GM19238 (cell line): ENCODE measurements around the gene PAPOLG.
"Not testable (repeated sequence)": the region's sequence is repeated elsewhere in the genome, so short reads cannot be mapped to it uniquely, and the experiment has no call there.

Source experiments
- DNase-seq: peaks from one replicate; pipeline ENCODE4 v3.0.0; 2011; ENCODE audit warnings: low spot score; ENCODE audit not compliant: insufficient read length

The PAPOLG gene

GRCh38 chr2:60822987-60823386 lies 66.9 kb downstream of the PAPOLG start:
- no peak for DNase-seq

- no peak for DNase-seq
Measured at GRCh38 chr2:60823694-60824305, 67.7 kb downstream of the PAPOLG start.

GRCh38 chr2:60825666-60826065 lies 69.6 kb downstream of the PAPOLG start:
- no peak for DNase-seq

- DNase-seq: no peak
Measured at GRCh38 chr2:60826111-60826510, 70.0 kb downstream of the PAPOLG start.

- DNase-seq: not testable (repeated sequence)
Measured at GRCh38 chr2:60826860-60827259, 70.8 kb downstream of the PAPOLG start.

GRCh38 chr2:60827369-60827768 lies 71.3 kb downstream of the PAPOLG start:
- DNase-seq: no peak

- DNase-seq: no peak
Measured at GRCh38 chr2:60830991-60831390, 74.9 kb downstream of the PAPOLG start.

- no peak for DNase-seq
Measured at GRCh38 chr2:60831921-60832320, 75.9 kb downstream of the PAPOLG start.

GRCh38 chr2:60832621-60833020 lies 76.6 kb downstream of the PAPOLG start:
- DNase-seq: no peak

- no peak for DNase-seq
Measured at GRCh38 chr2:60834270-60834717, 78.2 kb downstream of the PAPOLG start.

- DNase-seq: no peak
Measured at GRCh38 chr2:60836491-60836890, 80.4 kb downstream of the PAPOLG start.

- no peak for DNase-seq
Measured at GRCh38 chr2:60837123-60837522, 81.1 kb downstream of the PAPOLG start.

GRCh38 chr2:60838481-60838880 lies 82.4 kb downstream of the PAPOLG start:
- no peak for DNase-seq

- DNase-seq: peak; percentile 16
Measured at GRCh38 chr2:60839126-60839813, 83.2 kb downstream of the PAPOLG start.

- peak; percentile 21 for DNase-seq
Measured at GRCh38 chr2:60840880-60841279, 84.8 kb downstream of the PAPOLG start.

GRCh38 chr2:60843006-60843405 lies 86.9 kb downstream of the PAPOLG start:
- DNase-seq: no peak

GRCh38 chr2:60844105-60844504 lies 88.0 kb downstream of the PAPOLG start:
- no peak for DNase-seq

- DNase-seq: no peak
Measured at GRCh38 chr2:60847854-60848253, 91.8 kb downstream of the PAPOLG start.
